HG02588 (cell line): ENCODE data around the gene RBPJ.

Experiments
- ATAC-seq: cut with Tn5 transposase; IDR thresholded peaks from one replicate; pipeline ENCODE4 v1.9.1; 2021; ENCODE audit warnings: mild to moderate bottlenecking, moderate library complexity; ENCODE audit not compliant: unreplicated experiment

Gene RBPJ

DNA sequence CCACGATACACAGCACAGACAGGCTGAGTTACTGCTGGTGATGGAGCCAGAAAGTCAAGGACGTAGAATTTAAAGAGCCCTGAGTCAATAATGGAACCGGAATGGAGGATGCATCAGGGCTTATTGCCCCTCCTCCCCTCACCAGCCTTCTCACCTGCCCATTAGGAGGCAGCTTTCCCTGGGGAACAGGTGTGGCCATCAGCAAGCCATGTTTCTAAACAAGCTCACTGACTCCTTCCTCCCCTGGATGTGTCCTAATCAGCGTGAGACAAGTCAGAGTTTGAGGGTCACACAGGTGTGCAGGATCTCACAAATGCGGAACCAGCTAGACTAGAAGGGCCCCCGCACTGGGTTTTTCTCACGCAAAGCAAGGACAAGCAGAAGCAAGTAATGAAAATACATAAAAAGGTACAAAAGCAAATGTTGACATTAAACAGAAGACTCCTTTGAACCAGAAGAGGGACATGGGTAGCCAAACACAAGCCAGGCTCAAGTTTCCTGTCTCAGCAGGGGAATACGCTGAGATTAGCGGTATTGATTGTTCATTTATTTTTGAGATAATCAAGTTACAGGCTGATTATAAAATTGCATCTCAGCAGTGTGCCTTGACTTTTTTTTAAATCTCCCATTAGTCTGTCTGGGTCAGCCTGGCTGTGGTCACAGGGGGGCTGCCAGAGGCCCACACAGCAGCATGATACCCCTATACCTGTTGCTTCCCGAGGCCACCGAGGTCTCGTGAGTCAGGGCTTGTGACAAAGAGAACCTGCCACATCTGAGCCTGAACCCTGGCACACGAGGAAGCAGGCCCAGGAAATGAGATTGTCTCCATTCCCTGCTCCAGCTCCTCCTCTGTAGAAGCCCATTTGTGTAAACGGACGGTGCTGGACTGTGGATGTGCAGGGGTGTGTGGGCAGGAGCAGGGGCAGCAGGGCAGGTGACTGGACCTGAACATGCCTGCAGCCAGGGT lies 132.0 kb downstream of the RBPJ start:
- ATAC-seq: no peak

DNA sequence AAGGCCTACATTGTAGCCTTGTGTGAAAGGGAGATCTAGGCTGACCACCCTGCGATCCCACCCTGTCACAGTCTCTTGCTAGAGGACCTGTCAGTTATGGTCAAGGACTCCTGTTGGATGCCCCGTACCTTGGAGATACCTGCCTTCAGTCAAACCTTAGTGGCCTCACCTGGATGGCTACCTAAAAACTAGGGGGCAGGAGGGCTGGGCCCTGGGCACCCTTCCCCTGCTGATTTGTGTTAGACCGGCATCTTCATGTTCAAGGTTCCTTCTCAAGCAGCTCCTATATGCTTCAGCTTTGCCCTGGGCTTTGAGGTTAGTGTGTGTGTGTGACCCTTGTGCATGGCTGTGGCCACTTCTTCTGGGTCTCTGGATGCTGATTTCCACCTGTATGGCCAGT lies 134.1 kb downstream of the RBPJ start:
- no peak for ATAC-seq

GRCh38 chr4:26455571-26455970 lies 134.8 kb downstream of the RBPJ start:
- ATAC-seq: no peak

GRCh38 chr4:26457412-26457811 lies 136.6 kb downstream of the RBPJ start:
- no peak for ATAC-seq

DNA sequence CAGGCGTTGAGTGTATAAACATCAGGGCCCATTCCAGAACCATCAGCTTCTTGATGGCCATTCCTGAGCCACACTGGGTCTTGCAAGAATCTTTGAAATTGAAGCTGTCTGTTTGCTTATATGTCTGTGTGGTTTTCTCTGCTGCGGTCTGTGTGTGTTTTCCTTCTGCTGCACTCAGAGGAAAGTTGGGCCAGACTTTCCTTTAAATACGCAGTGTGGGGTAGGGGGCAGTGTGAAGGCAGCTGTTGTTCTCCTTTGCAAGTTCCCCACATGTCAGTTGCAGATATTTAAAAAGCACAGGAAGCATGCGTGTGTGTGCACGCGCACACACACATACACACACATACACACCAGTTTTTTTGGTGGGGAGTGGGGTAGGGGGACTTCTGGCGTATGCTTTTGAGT lies 137.3 kb downstream of the RBPJ start:
- no peak for ATAC-seq

DNA sequence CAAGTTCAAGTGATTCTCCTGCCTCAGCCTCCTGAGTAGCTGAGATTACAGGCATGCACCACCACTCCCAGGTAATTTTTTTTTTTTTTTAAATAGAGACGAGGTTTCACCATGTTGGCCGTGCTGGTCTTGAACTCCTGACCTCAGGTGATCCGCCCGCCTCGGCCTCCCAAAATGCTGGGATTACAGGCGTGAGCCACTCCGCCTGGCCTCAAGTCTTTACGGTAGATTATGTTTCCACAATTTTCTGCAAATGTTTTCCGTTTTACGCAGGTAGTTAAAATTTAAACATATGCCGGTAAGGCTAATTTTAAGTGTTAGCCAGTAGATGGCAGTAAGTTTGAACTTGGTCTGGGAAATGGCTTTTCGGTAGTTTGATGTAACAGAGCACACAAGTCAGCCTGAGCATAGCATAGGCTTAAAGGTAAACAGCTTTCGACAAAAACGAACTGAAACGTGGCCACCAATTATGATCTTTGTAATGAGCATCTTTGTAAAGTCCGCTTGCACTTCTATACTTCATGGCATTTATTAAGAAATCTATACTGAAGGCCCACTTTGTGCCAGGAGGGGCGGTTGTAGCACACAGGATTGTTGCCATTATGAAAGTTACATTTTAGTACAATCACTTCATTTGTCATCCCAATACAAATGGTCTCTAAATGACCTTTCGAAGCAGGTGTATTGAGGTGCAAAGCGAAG lies 138.4 kb downstream of the RBPJ start:
- no peak for ATAC-seq

- ATAC-seq: no peak
Observed at GRCh38 chr4:26459756-26460530, 139.1 kb downstream of the RBPJ start.

DNA sequence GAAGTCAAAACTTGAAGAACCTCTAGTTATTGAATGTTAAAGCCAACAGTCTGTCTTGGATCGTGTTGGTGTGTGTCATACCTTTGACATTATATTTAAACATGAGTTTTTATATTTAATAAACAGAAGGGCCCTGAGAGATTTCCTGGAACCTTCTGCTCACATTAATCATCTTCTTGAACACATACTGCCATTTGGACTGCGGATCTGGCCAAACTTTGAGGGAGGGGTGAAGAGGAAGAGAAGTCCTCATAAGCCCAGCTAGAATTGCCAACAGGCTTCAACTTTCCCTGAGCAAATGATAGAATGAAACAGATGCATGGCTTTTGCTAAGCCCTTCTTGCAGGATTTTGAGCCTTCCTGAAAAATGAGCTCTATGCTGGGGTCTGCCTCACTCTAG lies 142.1 kb downstream of the RBPJ start:
- ATAC-seq: no peak

- ATAC-seq: no peak
Observed at GRCh38 chr4:26463386-26463785, 142.6 kb downstream of the RBPJ start.

DNA sequence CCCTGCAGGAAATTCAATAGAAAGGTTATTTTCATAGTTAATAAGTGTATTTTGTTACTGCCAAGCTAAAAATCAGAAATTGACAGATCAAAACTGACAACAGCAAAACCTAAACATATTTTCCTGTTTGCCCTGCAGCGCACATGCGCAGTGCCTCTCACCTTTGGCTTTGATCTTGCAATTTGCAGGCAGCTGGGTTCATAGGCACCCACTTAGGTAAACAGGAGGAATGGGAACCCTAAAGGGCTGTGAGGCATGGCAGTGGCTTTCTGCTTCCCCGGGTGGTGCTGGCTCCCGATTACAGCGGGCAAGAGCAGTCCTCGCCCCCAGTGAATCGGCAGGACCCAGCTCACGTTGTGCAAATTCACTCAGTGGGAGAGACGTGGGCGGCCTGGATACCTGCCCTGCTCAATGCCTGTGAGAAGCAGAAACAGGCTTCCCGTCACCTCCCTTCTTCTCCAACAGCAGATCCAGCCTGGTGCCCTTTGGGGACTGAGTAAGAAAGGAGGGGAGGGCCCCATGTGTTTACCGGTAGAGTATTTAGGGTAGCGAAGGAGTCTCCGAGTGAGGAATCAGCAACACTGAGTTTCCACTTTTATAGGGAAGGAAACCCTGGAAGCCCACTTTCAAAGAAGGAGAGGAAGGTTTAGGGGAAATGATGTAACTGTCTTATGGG lies 143.7 kb downstream of the RBPJ start:
- ATAC-seq: no peak

DNA sequence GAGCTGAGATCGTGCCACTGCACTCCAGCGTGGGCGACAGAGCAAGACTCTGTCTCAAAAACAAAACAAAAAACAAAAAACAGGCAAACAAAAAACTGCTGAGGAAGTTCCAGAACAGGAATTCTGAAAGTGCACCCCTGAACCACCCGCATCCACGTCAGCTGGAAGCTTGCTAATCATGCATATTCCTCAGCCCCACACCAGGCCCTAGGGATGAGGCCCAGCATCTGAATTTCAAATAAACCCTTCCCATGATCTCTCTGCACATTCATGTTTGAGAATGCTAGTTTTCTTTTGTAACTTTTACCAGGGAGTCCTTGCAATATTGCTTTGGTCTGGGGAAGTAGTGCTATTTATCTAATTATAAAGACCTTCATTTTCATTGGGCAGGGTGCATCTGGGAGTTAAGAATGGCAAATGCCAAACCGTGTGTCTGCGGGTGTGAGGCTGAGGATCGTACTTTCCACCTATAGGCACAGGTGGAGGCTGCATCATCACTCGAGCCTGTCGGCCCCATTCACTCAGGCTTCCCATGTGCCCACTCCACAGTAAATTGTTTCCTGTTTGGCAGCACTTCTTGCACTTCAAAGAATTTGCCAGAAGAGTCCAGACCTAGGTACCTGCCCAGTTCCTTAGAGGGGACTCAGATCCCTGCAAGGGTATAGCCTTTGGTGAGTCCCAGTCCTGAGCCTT lies 145.9 kb downstream of the RBPJ start:
- no peak for ATAC-seq

DNA sequence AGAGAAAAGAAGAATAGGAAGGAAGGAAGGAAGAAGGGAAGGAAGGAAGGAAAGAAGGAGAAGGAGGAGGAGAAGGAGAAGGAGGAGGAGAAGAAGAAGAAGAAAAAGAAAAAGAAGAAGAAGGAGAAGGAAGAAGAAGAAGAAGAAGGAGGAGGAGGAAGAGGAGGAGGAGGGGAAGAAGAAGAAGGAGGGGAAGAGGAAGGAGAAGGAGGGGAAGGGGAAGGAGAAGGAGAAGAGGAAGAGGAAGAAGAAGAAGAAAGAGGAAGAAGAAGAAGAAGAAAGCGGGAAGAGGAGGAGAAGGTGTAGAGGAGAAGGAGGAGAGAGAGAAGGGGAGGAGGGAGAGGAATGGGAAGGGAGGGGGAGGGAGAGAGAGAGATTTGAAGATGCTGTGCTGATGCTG lies 146.9 kb downstream of the RBPJ start:
- ATAC-seq: no peak

DNA sequence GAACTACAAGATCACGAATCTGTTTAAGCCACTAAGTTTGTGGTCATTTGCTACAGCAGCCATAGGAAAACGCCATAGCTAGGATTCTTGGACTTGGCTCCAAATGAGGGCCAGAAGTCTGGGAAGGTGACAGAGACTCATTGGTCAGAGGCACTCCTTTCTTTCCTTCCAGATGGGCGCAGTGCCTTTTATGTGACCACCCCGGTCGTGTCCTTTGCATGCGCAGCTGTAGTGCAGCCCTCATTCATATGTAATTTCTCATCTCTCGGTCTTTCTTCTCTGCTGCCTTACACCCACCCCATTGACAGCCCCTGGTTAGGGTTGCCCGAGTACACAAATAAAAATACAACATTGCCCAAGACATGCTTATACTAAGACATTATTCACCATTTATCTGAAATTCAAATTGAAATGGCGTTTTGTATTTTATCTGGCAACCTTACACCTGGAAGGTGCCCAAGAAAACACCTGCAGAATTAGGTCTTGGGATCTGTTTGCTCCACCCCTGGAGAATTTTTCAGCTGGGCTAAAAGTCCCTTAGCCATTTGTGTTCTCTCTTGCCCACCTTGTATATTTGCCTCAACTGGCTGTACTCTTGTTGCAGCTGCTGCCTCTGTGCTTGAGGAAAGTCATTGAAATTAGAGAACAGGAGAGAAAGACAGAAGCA lies 147.6 kb downstream of the RBPJ start:
- ATAC-seq: no peak

DNA sequence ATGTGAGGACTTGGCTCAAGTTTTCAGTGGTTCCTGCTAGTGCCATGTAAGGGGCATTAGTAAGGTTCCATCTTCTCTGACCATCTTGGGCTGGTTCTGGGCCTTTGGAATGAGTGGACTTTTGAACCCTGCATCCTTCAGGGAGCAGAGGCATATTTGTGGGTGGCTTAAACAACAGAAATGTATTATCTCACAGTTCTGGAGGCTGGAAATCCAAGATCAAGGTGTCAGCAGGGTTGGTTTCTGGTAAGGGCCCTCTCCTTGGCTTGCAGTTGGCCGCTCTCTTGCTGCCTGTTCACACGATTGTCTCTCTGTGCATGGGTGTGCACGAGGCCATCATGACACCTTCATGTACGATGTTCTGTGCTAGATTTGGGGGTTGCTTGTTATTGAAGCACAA lies 148.2 kb downstream of the RBPJ start:
- no peak for ATAC-seq

GRCh38 chr4:26471890-26472289 lies 151.1 kb downstream of the RBPJ start:
- ATAC-seq: no peak

DNA sequence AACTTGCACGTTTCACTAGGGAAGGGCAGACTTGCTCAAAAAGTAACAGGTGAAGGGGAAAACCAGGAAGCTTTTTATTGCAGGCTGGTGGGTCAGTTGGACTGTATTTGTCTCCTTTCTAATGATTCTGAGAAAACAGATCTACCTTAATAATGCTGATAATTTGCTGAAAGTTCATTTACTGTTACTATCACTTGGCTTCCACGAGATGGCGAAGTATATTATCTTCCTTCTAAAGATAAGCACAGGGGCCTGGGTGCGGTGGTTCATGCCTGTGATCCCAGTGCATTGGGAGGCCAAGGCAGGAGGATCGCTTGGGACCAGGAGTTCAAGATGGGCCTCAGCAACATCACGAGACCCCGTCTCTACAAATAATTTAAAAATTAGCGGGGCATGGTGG lies 153.1 kb downstream of the RBPJ start:
- no peak for ATAC-seq

GRCh38 chr4:26474551-26474950 lies 153.7 kb downstream of the RBPJ start:
- ATAC-seq: no peak

DNA sequence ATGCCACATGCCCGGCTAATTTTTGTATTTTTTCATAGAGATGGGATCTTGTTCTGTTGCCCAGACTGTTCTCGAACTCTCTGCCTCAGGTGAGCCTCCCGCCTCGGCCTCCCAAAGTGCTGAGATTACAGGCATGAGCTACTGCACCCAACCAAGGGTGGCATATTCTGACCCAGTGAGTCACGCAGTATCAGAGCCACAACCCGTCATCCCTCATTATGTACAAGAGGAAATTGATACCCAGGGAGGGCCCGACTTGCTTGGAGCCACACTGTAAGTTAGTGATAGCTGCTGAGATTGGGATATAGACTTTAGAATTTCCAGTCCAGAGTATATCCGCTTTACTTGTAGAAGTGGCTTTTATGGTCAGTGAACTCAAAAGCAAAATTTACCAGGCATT lies 154.9 kb downstream of the RBPJ start:
- ATAC-seq: no peak

- no peak for ATAC-seq
Observed at GRCh38 chr4:26476545-26476944, 155.7 kb downstream of the RBPJ start.

DNA sequence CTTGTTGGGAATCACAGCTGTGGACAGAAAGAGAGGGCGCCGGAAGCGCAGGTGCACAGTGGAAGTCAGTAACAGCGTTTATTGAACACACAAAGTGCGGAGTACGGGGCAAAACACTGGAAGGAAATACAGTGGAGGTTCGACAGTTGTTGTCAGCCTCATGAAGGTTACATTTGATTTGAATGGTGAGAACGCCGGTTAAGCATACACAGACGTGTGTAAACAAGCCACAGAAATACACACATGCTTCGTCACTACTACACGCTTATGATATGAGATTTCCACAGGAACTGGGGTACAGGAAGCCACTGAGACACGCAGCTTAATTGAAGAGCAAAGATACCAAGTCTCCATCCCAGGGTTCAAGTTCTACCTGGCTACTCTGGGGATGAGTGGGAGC lies 157.5 kb downstream of the RBPJ start:
- no peak for ATAC-seq
